ENCODE measurements around the gene CXCL14. TPM values are rescaled to one million over a fixed set of nuclear protein-coding genes. Genes with fewer than 3 reads are reported as not detected.

Gene CXCL14
- total and polyA plus RNA-seq, 2 experiments from 2014 or later: 0.88 to 1.3 TPM

DNA sequence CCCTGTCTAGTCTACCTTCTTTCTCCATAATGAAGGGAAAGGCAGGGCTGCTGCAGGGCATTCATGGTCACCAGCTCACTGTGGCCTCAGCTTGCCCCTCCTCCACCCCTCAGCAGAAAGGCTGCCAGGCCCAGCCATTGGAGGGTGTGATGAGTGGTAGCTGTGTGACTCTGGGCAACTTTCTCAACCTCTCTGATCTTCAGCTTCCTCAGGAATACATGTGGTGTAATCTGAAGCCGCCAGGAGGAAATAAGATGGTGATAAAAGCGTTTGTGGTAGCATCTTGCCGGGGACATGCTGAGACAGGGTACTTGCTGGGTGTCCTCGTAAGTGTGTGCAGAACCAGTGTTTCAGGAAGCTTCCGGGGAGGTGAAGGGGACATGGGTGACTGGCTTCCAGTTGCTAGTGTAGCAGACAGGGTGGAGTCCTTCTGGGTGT lies 9.8 kb downstream of the CXCL14 start:
- H4K20me1 ChIP-seq (ENCODE audit: insufficient read depth): no peaks in the 10 kb centered on the region
- H3K4me2 ChIP-seq (ENCODE audit: unreplicated experiment): no peak overlapping the region
- no peaks in the 10 kb centered on the region for H3K9me3 ChIP-seq (ENCODE audit: low read depth)
- WGBS, 2 experiments (ENCODE audit: low coverage in 1 of 2, low lambda C conversion rate in 2 of 2, missing lambda C conversion rate in 2 of 2): 56 to 63% methylated on average over 5 of the region's 5 CpGs
- no peak for TF ChIP-seq EZH2 (IDR thresholded peaks at IDR 0.05; ENCODE audit: insufficient read depth, poor library complexity, severe bottlenecking)
- TF ChIP-seq EZH2phosphoT487 (IDR thresholded peaks at IDR 0.05; ENCODE audit: insufficient read depth, low read depth): no peak
- no peak overlapping the region for H3K9ac ChIP-seq
- H3K4me3 ChIP-seq: no peak overlapping the region
- 0 out of 2 replicates have a peak, but pooled peaks cover 7% of the 10 kb centered on the region for H3K4me1 ChIP-seq (ENCODE audit: insufficient read depth)
- H3K79me2 ChIP-seq (ENCODE audit: insufficient read depth): no peaks in the 10 kb centered on the region
- in situ Hi-C loops (cut with MboI): loop anchor here (25.0 kb wide), 1 partner anchor 643 kb away; no protein-coding TSS in a partner anchor
- DNase-seq: no peak
- no peak overlapping the region for H3K27ac ChIP-seq
- no peaks in the 10 kb centered on the region for H3K36me3 ChIP-seq (ENCODE audit: low read depth)
- H3K9me2 ChIP-seq (ENCODE audit: insufficient read depth): no peaks in the 10 kb centered on the region
- peaks cover 16% of the 10 kb centered on the region; the same call in 1 of the 2 replicates for H3K27me3 ChIP-seq (replicated peaks; ENCODE audit: insufficient read depth)
- H2AFZ ChIP-seq: no peak overlapping the region
- H3F3A ChIP-seq (ENCODE audit: insufficient read depth): no peaks in the 10 kb centered on the region

DNA sequence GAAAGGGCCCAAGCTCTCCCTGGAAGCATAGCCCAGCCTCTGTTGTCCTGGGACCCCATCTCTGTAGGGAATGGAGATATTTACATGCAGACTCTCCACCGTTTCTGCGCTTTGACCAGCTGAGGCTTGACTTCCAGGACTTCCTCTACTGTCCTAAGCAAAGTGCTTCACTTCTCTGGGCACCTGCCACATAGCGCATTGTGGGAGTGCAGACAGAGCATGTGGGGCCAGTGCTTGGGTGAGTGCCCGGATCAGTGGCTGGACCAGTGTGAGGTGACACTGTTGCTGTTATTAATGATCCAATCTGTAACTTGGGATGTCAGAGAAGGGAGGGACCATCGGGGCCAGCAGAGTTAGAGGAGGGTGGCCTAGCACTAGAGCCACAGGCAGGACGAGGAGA lies 10.5 kb downstream of the CXCL14 start:
- peaks cover 16% of the 10 kb centered on the region; the same call in 1 of the 2 replicates for H3K27me3 ChIP-seq (replicated peaks; ENCODE audit: insufficient read depth)
- H3K9me3 ChIP-seq (ENCODE audit: low read depth): no peaks in the 10 kb centered on the region
- in situ Hi-C loops (cut with MboI): loop anchor here (25.0 kb wide), 1 partner anchor 644 kb away; no protein-coding TSS in a partner anchor
- TF ChIP-seq EZH2 (IDR thresholded peaks at IDR 0.05; ENCODE audit: insufficient read depth, poor library complexity, severe bottlenecking): no peak
- no peak for TF ChIP-seq EZH2phosphoT487 (IDR thresholded peaks at IDR 0.05; ENCODE audit: insufficient read depth, low read depth)
- H3K4me3 ChIP-seq: no peak overlapping the region
- WGBS, 2 experiments (ENCODE audit: low coverage in 1 of 2, low lambda C conversion rate in 2 of 2, missing lambda C conversion rate in 2 of 2): 52 to 55% methylated on average over 6 of the region's 6 CpGs
- no peaks in the 10 kb centered on the region for H3K79me2 ChIP-seq (ENCODE audit: insufficient read depth)
- no peak overlapping the region for H3K27ac ChIP-seq
- no peaks in the 10 kb centered on the region for H3K9me2 ChIP-seq (ENCODE audit: insufficient read depth)
- H3F3A ChIP-seq (ENCODE audit: insufficient read depth): no peaks in the 10 kb centered on the region
- no peak overlapping the region for H3K9ac ChIP-seq
- no peak for DNase-seq
- no peaks in the 10 kb centered on the region for H3K36me3 ChIP-seq (ENCODE audit: low read depth)
- H2AFZ ChIP-seq: no peak overlapping the region
- H3K4me2 ChIP-seq (ENCODE audit: unreplicated experiment): no peak overlapping the region
- no peaks in the 10 kb centered on the region for H4K20me1 ChIP-seq (ENCODE audit: insufficient read depth)
- 0 out of 2 replicates have a peak, but pooled peaks cover 7% of the 10 kb centered on the region for H3K4me1 ChIP-seq (ENCODE audit: insufficient read depth)

DNA sequence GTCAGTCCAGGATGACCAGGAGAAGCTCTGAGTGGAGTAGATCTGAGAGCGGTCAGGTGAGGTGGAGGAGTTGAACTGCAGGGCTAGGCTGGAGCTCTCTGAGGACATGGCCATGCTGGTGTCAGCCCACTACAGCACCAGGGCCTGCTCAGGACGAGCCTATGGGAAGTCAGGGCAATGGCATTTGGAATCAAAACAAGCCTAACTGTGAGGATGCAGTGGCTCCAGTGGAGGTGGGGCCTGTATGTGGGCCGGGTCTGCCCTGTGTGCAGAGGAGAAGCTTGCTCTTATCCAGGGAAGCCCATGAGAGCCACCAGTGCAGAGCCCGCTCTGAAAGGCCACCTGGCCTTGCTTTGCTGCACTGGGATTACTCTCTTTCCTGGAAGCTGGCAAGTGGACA lies 11.1 kb downstream of the CXCL14 start:
- no peak overlapping the region for H3K4me3 ChIP-seq
- TF ChIP-seq EZH2 (IDR thresholded peaks at IDR 0.05; ENCODE audit: insufficient read depth, poor library complexity, severe bottlenecking) (no peak), EZH2phosphoT487 (IDR thresholded peaks at IDR 0.05; ENCODE audit: insufficient read depth, low read depth) (no peak)
- no peak overlapping the region for H3K27ac ChIP-seq
- no peak for DNase-seq
- H3F3A ChIP-seq (ENCODE audit: insufficient read depth): no peaks in the 10 kb centered on the region
- peaks cover 16% of the 10 kb centered on the region; the same call in 1 of the 2 replicates for H3K27me3 ChIP-seq (replicated peaks; ENCODE audit: insufficient read depth)
- no peaks in the 10 kb centered on the region for H3K36me3 ChIP-seq (ENCODE audit: low read depth)
- no peak overlapping the region for H3K9ac ChIP-seq
- in situ Hi-C loops (cut with MboI): loop anchor here (25.0 kb wide), 1 partner anchor 645 kb away; no protein-coding TSS in a partner anchor
- no peaks in the 10 kb centered on the region for H3K79me2 ChIP-seq (ENCODE audit: insufficient read depth)
- H3K9me2 ChIP-seq (ENCODE audit: insufficient read depth): no peaks in the 10 kb centered on the region
- H4K20me1 ChIP-seq (ENCODE audit: insufficient read depth): no peaks in the 10 kb centered on the region
- no peak overlapping the region for H2AFZ ChIP-seq
- H3K4me1 ChIP-seq (ENCODE audit: insufficient read depth): 0 out of 2 replicates have a peak, but pooled peaks cover 7% of the 10 kb centered on the region
- no peak overlapping the region for H3K4me2 ChIP-seq (ENCODE audit: unreplicated experiment)
- no peaks in the 10 kb centered on the region for H3K9me3 ChIP-seq (ENCODE audit: low read depth)
- WGBS, 2 experiments (ENCODE audit: low coverage in 1 of 2, low lambda C conversion rate in 2 of 2, missing lambda C conversion rate in 2 of 2): 66 to 68% methylated on average over 4 of the region's 4 CpGs

DNA sequence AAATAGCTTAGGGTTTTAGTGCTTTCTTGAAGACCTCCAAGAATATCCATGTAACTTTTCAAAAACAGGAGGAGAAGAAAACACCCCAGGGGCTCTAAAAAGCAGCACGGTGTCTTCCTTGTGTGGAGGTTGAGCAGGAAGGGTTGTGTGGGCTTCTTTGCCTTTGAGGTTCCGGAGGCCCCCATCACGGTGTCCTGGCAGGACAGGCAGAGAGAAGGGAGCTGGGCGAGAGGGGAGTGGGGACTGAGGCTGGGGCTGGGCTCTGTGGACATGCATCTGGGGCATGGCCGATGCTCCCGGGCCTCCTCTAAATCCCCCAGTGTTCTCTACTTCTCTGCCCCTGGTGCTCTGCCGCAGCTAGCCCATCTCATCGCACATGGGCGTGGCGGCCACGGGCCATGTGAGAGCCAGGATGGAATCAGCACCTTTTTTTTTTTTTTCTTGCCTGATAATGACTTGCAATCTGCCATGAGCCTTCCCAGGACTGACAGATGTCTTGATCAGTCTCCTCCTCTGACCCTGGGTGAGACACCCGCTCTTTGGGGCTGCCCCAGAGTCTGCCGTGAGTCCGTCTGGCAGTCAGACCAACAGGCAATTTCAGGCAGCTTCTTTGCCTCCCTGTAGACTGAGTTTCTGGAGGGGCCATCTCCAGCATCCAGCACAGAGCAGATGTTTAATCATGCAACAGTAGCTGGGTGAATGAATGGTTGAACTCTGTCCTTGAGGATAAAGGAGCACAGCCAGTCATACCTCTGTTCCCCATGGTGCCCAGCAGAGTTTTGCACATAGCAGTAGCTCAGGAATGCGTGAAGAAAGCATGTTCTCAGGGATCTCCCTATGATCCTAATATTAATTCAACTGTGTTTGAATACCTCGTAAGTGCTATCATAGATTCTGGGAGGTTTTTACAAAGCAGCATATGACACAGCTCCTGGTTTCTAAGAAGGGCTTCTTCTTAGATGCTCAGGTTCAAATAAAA lies 12.1 kb downstream of the CXCL14 start:
- H3K4me1 ChIP-seq (ENCODE audit: insufficient read depth): 0 out of 2 replicates have a peak, but pooled peaks cover 7% of the 10 kb centered on the region
- H3K9me3 ChIP-seq (ENCODE audit: low read depth): no peaks in the 10 kb centered on the region
- no peak overlapping the region for H3K27ac ChIP-seq
- 51 to 54% methylated on average over 16 of the region's 16 CpGs for WGBS, 2 experiments (ENCODE audit: low coverage in 1 of 2, low lambda C conversion rate in 2 of 2, missing lambda C conversion rate in 2 of 2)
- no peaks in the 10 kb centered on the region for H3F3A ChIP-seq (ENCODE audit: insufficient read depth)
- 0 out of 2 replicates have a peak overlapping the region, but pooled peaks have one; percentile 50 for H2AFZ ChIP-seq
- in situ Hi-C loops (cut with MboI): loop anchor here (25.0 kb wide), 1 partner anchor 646 kb away; no protein-coding TSS in a partner anchor
- H3K79me2 ChIP-seq (ENCODE audit: insufficient read depth): no peaks in the 10 kb centered on the region
- no peak for DNase-seq
- H3K9ac ChIP-seq: no peak overlapping the region
- TF ChIP-seq EZH2phosphoT487 (IDR thresholded peaks at IDR 0.05; ENCODE audit: insufficient read depth, low read depth) (no peak), EZH2 (IDR thresholded peaks at IDR 0.05; ENCODE audit: insufficient read depth, poor library complexity, severe bottlenecking) (no peak)
- H3K36me3 ChIP-seq (ENCODE audit: low read depth): no peaks in the 10 kb centered on the region
- H4K20me1 ChIP-seq (ENCODE audit: insufficient read depth): no peaks in the 10 kb centered on the region
- 0 out of 2 replicates have a peak, but pooled peaks cover 12% of the 10 kb centered on the region for H3K27me3 ChIP-seq (replicated peaks; ENCODE audit: insufficient read depth)
- no peaks in the 10 kb centered on the region for H3K9me2 ChIP-seq (ENCODE audit: insufficient read depth)
- no peak overlapping the region for H3K4me3 ChIP-seq
- H3K4me2 ChIP-seq (ENCODE audit: unreplicated experiment): no peak overlapping the region
